ENCODE results near the gene FILIP1L.

GRCh38 chr3:100125161-100125938, 11.0 kb upstream of the FILIP1L start:
- TF ChIP-seq CTCF (IDR thresholded peaks at IDR 0.05) (no peak), POLR2A (IDR thresholded peaks at IDR 0.05) (no peak)

Data from heart left ventricle (tissue), 13 donors.